HG02970 (cell line): Measurements from ENCODE around the gene PFN1.
"Not testable (repeated sequence)": the region's sequence is repeated elsewhere in the genome, so short reads cannot be mapped to it uniquely, and the experiment has no call there.

Source experiments
- ATAC-seq: cut with Tn5 transposase; IDR thresholded peaks from one replicate; pipeline ENCODE4 v1.9.1; 2021; ENCODE audit warnings: mild to moderate bottlenecking, moderate library complexity, moderate number of reproducible peaks; ENCODE audit not compliant: unreplicated experiment, low FRiP score

PFN1 gene

GRCh38 chr17:4931963-4932362 is 16.4 kb downstream of the PFN1 start, which contains the start of gene GP1BA:
Gene GP1BA (plus strand): TSS chr17:4932277. CDS start chr17:4932605, 328 bp downstream.
- ATAC-seq: no peak

DNA sequence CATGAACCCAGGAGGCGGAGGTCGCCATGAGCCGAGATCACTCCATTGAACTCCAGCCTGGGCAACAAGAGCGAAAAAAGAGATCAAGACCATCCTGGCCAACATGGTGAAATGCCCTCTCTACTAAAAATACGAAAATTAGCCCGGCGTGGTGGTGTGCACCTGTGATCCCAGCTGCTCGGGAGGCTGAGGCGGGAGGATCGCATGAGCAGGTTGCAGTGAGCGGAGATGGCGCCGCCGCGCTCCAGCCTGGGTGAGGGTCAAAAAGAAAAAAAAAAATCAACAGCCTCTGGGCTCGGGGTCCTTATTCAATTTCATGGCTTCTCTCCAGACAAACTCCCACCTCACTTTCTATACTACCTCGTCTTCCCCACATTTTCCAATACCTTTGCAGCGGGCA is 19.4 kb downstream of the PFN1 start:
- no peak for ATAC-seq

DNA sequence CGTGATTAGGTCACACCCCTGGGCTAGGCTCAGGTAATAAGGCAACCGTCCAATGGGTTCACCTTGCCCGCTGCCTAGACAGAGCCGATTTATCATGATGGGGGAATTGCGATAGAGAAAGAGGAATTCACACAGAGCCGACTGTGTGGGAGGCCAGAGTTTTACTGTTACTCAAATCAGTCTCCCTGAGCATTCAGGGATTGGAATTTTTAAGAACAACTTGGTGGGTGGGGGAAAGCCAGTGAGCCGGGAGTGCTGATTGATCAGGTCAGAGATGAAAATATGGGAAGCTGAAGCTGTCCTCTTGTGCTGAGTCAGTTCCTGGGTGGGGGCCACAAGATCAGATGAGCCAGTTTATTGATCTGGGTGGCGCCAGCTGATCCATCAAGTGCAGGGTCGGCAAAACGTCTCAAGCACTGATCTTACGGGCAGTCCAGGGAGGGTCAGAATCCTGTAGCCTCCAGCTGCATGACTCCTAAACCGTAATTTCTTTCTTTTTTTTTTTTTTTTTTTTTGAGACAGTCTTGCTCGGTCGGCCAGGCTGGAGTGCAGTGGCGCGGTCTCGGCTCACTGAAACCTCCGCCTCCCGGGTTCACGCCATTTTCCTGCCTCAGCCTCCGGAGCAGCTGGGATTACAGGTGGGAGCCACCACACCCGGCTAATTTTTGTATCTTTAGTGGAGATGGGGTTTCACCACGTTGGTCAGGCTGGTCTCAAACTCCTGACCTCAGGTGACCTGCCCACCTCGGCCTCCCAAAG is 21.6 kb downstream of the PFN1 start:
- not testable (repeated sequence) for ATAC-seq

DNA sequence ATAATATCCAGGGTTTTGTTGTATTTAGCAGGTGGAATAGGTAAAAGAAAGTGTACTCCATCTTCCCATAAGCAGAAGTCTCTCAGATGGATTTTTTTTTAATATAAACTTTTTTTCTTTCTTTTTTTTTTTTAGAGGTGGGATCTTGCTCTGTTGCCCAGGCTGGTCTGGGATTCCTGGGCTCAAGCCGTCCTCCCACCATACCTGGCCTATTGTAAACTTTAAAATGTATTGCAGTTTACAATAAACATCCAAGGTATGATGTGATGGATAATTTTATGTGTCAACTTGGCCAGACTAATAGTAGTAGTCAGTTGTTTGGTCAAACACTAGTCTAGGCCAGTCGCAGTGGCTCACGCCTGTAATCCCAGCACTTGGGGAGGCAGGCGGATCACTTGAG is 27.0 kb downstream of the PFN1 start:
- no peak for ATAC-seq

DNA sequence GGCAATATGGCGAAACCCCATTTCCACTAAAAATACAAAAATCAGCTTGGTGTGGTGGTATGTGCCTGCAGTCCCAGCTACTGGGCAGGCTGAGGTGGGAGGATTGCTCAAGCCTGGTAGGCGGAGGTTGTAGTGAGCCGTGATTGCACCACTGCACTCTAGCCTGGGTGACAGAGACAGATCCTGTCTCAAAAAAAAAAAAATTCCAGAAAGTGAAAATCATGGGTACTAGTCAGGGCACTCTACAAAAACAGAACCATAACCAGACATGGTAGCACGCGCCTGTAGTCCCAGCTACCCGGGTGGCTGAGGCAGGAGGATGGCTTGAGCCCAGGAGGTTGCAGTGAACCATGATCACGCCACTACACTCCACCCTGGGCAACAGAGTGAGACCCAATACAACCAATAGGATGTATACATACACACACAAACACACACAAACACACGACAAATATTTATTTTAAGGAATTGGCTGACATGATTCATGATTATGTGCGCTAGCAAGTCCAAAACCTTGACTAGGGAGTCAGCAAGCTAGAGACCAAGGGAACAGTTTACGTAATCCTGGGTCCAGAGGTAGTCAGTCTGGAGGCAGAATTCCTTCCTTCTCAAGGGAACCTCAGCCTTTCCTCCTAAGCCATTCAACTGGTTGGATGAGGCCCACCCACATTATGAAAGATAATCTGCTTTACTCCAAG is 27.8 kb downstream of the PFN1 start:
- ATAC-seq: no peak

DNA sequence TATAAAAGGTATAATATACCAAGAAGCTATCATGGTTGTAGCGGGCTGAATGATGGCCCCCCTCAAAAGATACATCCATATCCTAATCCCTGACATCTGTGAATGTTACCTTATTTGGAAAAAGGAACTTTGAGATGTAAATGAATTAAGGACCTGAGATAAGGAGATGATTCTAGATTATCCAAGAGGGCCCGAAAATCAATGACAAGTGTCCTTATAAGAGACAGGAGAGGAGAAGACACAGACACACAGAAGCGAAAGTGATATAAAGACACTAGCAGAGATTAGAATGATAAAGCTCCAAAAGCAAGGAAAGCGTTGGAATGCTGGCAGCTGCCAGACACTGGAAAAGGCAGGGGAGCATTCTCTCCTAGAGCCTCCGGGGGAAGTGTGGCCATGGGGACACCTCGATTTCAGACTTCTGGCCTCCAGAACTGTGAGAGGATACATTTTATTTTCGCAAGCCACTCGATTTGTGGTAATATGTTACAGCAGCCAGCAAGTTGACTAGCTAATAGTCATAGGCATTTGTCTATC is 28.8 kb downstream of the PFN1 start:
- ATAC-seq: no peak

- ATAC-seq: not testable (repeated sequence)
These were observed 33.8 kb downstream of the PFN1 start for GRCh38 chr17:4914551-4914950.

DNA sequence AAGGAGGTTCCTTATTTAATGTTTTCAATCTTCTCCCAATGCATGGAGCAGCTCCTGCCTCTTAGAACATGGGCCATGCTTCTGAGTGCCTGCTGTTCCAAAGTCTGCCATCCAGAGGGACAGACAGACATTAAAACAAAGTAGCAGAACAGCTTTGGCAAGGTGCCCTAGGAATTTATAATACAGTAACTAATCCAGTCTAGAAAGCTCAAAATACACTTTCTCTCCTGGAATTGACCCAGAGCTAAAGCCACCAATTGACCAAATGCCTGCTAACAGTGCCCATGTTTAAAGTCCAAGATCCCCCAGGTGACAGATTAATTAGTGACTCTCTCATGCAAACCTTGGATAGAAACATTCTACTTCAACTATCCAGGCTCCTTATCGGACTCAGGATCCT is 34.3 kb downstream of the PFN1 start:
- no peak for ATAC-seq

DNA sequence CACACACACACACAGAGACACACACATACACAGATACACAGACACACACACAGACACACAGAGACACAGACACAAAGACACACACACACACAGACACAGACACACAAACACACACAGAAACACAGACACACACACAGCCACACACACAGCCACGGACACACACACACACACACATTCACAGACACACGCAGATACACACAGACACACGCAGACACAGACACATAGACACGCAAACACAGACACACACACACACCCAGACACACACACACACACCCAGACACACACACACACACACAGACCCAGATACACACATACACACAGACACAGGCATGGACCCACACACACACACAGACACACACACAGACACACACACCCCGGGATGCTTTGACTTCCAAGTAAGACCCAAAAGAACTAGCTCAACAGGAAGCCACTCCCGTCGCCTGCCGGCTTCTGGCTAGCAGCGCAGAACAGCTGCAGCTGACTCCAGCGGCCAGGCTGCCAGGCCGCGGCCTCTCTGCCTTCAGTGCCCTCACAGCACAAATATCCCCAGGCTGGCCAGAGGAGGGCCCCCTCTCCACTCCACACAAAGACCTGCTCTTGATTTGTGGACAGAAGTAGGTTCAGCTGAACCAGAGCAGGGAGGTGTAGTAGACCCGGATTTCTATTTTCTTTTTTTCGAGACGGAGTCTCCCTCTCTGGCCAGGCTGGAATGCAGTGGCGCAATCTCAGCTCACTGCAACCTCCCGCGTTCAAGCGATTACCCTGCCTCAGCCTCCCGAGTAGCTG is 39.4 kb downstream of the PFN1 start:
- ATAC-seq: no peak

DNA sequence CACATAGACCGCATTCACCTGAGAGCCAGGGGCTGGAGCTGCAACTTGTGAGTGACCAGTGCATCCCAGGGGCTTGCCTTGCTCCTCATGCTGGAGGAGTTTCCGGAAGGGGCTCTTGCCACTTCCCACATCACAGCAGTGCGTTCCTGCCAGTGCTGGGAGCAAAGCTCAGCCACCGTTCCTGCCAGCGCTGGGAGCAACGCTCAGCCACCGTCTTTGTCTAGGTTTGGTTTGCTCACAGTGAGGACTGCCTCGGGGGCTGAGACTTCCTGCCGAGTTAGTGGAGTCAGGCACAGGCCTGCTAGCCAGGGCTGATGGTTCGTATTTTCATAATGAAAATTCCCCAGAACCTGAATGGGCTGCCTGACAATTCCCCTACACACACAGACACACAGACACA is 40.0 kb downstream of the PFN1 start:
- ATAC-seq: no peak

GRCh38 chr17:4906642-4907041 is 41.7 kb downstream of the PFN1 start:
- not testable (repeated sequence) for ATAC-seq

GRCh38 chr17:4903051-4903818 is 45.1 kb downstream of the PFN1 start, which contains the start of gene CHRNE:
Gene CHRNE (minus strand): TSS chr17:4903098. CDS start chr17:4903063, 35 bp downstream.
- ATAC-seq: no peak

GRCh38 chr17:4902540-4902939 is 45.8 kb downstream of the PFN1 start:
- ATAC-seq: no peak

DNA sequence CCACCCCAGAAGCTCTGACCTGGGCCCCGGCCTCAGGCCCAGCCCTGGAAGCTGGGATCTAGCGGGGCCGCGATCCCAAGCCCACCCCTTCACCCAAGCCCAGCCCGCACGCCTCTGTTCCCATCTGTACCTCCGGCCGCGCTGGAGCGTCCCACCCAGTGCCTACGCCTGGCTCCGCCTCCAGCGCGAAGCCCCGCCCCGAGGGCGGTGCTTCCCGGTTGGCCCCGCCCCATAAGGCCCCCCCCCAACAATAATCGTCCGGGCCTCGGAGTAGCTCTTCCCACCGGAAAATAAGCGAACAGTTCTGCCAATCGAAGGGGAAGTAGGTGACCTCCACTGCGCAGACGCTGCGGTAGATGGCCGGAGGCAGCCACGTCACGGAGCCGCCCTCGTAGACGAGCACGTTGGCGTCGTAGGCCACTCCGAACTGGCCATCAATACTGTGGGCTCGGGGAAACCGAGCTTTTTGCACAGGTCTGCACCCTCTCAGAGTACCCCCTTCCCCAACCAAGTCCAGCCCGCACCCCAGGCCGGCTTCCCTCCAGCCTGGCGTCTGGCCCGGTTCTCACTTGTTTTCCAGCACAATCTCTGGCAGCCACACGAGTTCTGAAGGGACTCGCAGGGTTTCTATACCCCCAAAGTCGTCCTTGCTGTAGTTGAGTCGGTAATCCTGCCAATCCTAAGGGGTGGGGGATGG is 46.5 kb downstream of the PFN1 start:
- ATAC-seq: no peak

GRCh38 chr17:4901108-4901647 is 47.2 kb downstream of the PFN1 start:
- no peak for ATAC-seq

GRCh38 chr17:4900231-4901107 is 47.9 kb downstream of the PFN1 start:
- no peak for ATAC-seq

- ATAC-seq: no peak
These were observed 48.7 kb downstream of the PFN1 start, which contains the start of gene C17orf107 for GRCh38 chr17:4899341-4900230. Gene C17orf107 (plus strand): TSS chr17:4899536. CDS start chr17:4899763, 227 bp downstream.
